Hepatocyte (in vitro differentiated cells): Measurements from ENCODE around the gene CLCA4.

Source experiments
- EZH2phosphoT487 ChIP-seq: fragments of 200-600 bp; sonication (generic); IDR thresholded peaks from one replicate; pipeline ENCODE4 v1.6.1; 2018; ENCODE audit warnings: antibody characterized with exemption, mild to moderate bottlenecking, low read depth, moderate library complexity; ENCODE audit not compliant: unreplicated experiment, severe bottlenecking
- TF ChIP-seq, protein P1 (sequence below): fragments of 200-600 bp; sonication (generic); IDR thresholded peaks from 2 replicates; pipeline ENCODE4 v1.5.1; 2016; ENCODE audit warnings: antibody characterized with exemption, mild to moderate bottlenecking; ENCODE audit not compliant: poor library complexity

DNA sequence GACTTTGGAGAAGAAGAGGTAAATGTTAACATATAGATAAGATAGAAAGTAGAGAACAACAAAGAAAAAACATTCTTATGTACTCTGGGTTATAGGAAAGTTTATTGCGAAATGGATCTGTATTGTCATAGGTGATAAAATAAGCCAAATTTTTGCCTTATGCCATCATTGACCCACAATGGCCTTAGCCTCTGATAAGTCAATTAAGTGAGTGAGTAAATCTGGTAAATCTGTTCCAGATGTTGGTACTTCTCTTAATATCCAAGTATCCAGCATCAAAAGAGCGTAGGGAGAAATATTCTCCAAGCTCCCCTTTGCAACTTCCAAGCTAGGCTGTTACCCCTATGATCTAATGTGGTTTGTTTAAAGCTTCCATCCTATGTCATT, 38.3 kb upstream of the CLCA4 start:
- TF ChIP-seq, protein P1, sequence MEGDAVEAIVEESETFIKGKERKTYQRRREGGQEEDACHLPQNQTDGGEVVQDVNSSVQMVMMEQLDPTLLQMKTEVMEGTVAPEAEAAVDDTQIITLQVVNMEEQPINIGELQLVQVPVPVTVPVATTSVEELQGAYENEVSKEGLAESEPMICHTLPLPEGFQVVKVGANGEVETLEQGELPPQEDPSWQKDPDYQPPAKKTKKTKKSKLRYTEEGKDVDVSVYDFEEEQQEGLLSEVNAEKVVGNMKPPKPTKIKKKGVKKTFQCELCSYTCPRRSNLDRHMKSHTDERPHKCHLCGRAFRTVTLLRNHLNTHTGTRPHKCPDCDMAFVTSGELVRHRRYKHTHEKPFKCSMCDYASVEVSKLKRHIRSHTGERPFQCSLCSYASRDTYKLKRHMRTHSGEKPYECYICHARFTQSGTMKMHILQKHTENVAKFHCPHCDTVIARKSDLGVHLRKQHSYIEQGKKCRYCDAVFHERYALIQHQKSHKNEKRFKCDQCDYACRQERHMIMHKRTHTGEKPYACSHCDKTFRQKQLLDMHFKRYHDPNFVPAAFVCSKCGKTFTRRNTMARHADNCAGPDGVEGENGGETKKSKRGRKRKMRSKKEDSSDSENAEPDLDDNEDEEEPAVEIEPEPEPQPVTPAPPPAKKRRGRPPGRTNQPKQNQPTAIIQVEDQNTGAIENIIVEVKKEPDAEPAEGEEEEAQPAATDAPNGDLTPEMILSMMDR, result no peak
- TF ChIP-seq EZH2phosphoT487, result no peak
